B cell (primary cell): ENCODE results near the gene MED13.

Source experiments
- EZH2 ChIP-seq: IDR thresholded peaks from 2 replicates; pipeline ENCODE4 v1.6.1; 2012; ENCODE audit warnings: borderline replicate concordance, low read depth, mild to moderate bottlenecking, moderate library complexity, low read length; ENCODE audit not compliant: insufficient read depth, poor library complexity, severe bottlenecking
- TF ChIP-seq, protein P1 (sequence below): fragments of 200-600 bp; IDR thresholded peaks from one replicate; pipeline ENCODE4 v1.8.0; 2022; ENCODE audit warnings: antibody characterized with exemption, mild to moderate bottlenecking

DNA sequence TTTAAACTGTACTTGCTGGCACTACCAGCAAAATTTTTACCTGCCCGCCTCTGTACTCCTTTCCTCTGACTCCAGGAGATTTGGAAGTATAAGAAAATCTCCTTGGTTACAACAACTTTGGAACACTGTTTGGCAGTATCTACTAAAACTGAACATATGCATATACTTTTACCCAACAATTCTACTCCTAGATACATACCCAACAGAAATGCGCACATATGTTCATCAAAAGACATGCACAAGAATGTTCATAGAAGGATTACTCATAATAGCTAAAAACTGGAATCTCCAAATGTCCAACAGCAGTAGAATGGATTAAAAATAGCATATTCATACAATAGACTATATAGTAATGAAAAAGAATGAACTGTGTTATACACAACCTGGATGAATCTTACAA, 21.7 kb upstream of the MED13 start:
- TF ChIP-seq, protein P1, sequence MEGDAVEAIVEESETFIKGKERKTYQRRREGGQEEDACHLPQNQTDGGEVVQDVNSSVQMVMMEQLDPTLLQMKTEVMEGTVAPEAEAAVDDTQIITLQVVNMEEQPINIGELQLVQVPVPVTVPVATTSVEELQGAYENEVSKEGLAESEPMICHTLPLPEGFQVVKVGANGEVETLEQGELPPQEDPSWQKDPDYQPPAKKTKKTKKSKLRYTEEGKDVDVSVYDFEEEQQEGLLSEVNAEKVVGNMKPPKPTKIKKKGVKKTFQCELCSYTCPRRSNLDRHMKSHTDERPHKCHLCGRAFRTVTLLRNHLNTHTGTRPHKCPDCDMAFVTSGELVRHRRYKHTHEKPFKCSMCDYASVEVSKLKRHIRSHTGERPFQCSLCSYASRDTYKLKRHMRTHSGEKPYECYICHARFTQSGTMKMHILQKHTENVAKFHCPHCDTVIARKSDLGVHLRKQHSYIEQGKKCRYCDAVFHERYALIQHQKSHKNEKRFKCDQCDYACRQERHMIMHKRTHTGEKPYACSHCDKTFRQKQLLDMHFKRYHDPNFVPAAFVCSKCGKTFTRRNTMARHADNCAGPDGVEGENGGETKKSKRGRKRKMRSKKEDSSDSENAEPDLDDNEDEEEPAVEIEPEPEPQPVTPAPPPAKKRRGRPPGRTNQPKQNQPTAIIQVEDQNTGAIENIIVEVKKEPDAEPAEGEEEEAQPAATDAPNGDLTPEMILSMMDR = no peak
- no peak for TF ChIP-seq EZH2
